Measurements from ENCODE around the gene FNTB. TPM values are rescaled to one million over a fixed set of nuclear protein-coding genes. Genes with fewer than 3 reads are reported as not detected.

Gene FNTB
- total RNA-seq, 1 experiment from 2014 or later: 20.7 TPM

DNA sequence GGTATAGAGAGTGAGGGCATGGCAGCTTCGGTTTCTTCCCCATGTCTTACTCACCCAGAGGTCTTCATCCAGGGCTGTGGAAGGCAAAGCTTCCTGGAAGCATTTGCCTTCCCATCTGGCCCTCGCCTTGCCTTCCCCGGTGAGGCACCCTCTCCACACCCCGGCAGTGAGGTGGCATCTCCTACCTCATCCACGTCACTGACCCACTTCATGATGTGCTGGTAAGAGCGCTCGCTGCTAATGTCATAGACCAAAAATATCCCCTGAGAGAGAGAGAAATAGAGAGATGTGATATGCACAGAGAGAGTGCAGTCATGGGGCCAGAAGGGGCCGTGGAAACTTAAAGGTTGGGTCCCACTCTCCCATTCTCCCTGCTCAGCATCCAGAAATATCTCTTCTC lies 35.8 kb upstream of the FNTB start:
- no peak overlapping the region; a peak in 1 of 5 replicates for H3K4me3 Mint-ChIP-seq
- Histone ChIP-seq H3T11ph (ENCODE audit: low read length) (no peak overlapping the region), H2BK20ac (ENCODE audit: low read depth, low read length, poor library complexity, severe bottlenecking) (no peak overlapping the region), H4K5ac (ENCODE audit: insufficient read length, low read depth, low read length) (no peak overlapping the region), H3K23ac (ENCODE audit: insufficient read length, low read depth, low read length) (no peak overlapping the region), H3K4me2 (ENCODE audit: insufficient read depth, insufficient read length, low read length) (no peak overlapping the region), H3K9me3 (ENCODE audit: control insufficient read depth, low read depth, low read length) (no peaks in the 10 kb centered on the region), H3K14ac (ENCODE audit: insufficient read depth, low read length) (no peak overlapping the region), H3K9ac (ENCODE audit: extremely low read depth, insufficient read length, low read length) (no peak overlapping the region), H3K23me2 (ENCODE audit: insufficient read length, low read depth, low read length, poor library complexity, severe bottlenecking) (no peaks in the 10 kb centered on the region), H2AFZ (ENCODE audit: low read length) (no peak overlapping the region), H2BK15ac (ENCODE audit: low read depth, low read length) (no peak overlapping the region), H3K4me1 (ENCODE audit: insufficient read depth, low read length) (peaks cover 6% of the 10 kb centered on the region; the same call in 1 of the 2 replicates), H3K56ac (ENCODE audit: insufficient read length, low read depth, low read length) (no peak overlapping the region), H3K4ac (ENCODE audit: low read depth, low read length) (no peak overlapping the region), H3K27ac (ENCODE audit: insufficient read length, low read depth, low read length) (no peak overlapping the region), H2BK5ac (ENCODE audit: insufficient read length, low read length) (no peak overlapping the region), H4K8ac (replicated peaks; ENCODE audit: insufficient read length, low read depth, low read length) (no peak overlapping the region), H2AK5ac (ENCODE audit: insufficient read length, low read length) (no peak overlapping the region), H3K79me1 (ENCODE audit: insufficient read depth, low read depth, low read length, poor library complexity, severe bottlenecking) (no peaks in the 10 kb centered on the region), H4K20me1 (ENCODE audit: control insufficient read depth, insufficient read depth, insufficient read length) (no peaks in the 10 kb centered on the region), H3K79me2 (ENCODE audit: insufficient read depth, low read length) (no peaks in the 10 kb centered on the region), H2BK120ac (ENCODE audit: low read depth, low read length, poor library complexity, severe bottlenecking) (no peak overlapping the region), H2BK12ac (ENCODE audit: insufficient read length, low read depth, low read length) (no peak overlapping the region), H4K91ac (ENCODE audit: insufficient read length, low read depth, low read length) (no peak overlapping the region), H3K18ac (ENCODE audit: insufficient read length, low read depth, low read length) (no peak overlapping the region), H3K27me3 (ENCODE audit: insufficient read depth, low read length) (no peaks in the 10 kb centered on the region)
- H3K4me1 Mint-ChIP-seq: peaks cover 20 to 23% of the 10 kb centered on the region in 2 experiments
- DNase-seq: no peak
- H3K9me3 Mint-ChIP-seq: no peaks in the 10 kb centered on the region
- no peak overlapping the region; a peak in 1 of 7 replicates for H3K27ac Mint-ChIP-seq
- TF ChIP-seq, protein P1, sequence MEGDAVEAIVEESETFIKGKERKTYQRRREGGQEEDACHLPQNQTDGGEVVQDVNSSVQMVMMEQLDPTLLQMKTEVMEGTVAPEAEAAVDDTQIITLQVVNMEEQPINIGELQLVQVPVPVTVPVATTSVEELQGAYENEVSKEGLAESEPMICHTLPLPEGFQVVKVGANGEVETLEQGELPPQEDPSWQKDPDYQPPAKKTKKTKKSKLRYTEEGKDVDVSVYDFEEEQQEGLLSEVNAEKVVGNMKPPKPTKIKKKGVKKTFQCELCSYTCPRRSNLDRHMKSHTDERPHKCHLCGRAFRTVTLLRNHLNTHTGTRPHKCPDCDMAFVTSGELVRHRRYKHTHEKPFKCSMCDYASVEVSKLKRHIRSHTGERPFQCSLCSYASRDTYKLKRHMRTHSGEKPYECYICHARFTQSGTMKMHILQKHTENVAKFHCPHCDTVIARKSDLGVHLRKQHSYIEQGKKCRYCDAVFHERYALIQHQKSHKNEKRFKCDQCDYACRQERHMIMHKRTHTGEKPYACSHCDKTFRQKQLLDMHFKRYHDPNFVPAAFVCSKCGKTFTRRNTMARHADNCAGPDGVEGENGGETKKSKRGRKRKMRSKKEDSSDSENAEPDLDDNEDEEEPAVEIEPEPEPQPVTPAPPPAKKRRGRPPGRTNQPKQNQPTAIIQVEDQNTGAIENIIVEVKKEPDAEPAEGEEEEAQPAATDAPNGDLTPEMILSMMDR (conservative IDR thresholded peaks at IDR 0.05): no peak
- H3K36me3 Mint-ChIP-seq (ENCODE audit: insufficient read depth in 1 of 3, low read depth in 3 of 3): peaks cover 11 to 63% (median 48%) of the 10 kb centered on the region in 3 experiments
- no peaks in the 10 kb centered on the region for H3K27me3 Mint-ChIP-seq (ENCODE audit: low read depth)
- WGBS (ENCODE audit: extremely low coverage, insufficient read length, low lambda C conversion rate): no CpG with 5 or more reads among the region's 8 CpGs

Measured in H9 (cell line).